Cardiac muscle cell (in vitro differentiated cells and primary cell): ENCODE measurements around the gene CELSR1. TPM values are rescaled to one million over a fixed set of nuclear protein-coding genes. Genes with fewer than 3 reads are reported as not detected.

Experiments used
- DNase-seq, 2 donors: peaks; one replicate each; pipeline versions ENCODE4 v3.0.0 to v3.0.0-alpha.2; 2010 to 2017; ENCODE audit warnings: low read depth in 1 of 2, low spot score in 1 of 2
- H3K27ac ChIP-seq: fragments of 200-600 bp; sonication (generic); 2 replicates; pipeline ENCODE4 v1.5.1; 2016
- H3K27me3 ChIP-seq: fragments of 200-600 bp; sonication (generic); 2 replicates; pipeline ENCODE4 v1.6.0; 2016; ENCODE audit warnings: control low read depth
- H3K36me3 ChIP-seq: fragments of 200-600 bp; sonication (generic); 2 replicates; pipeline ENCODE4 v1.5.1; 2016; ENCODE audit warnings: control low read depth
- H3K4me1 ChIP-seq: fragments of 200-600 bp; sonication (generic); 2 replicates; pipeline ENCODE4 v1.8.1; 2017; ENCODE audit warnings: low read depth, mild to moderate bottlenecking, mixed run types
- H3K4me3 ChIP-seq: fragments of 200-600 bp; sonication (generic); 2 replicates; pipeline ENCODE4 v1.5.1; 2016; ENCODE audit warnings: mild to moderate bottlenecking
- H3K9me3 ChIP-seq: fragments of 200-600 bp; sonication (generic); 2 replicates; pipeline ENCODE4 v1.5.1; 2017; ENCODE audit warnings: low read depth, mild to moderate bottlenecking, control low read depth
- CTCF ChIP-seq: IDR thresholded peaks from 2 replicates; pipeline ENCODE4 v1.5.1; 2012; ENCODE audit warnings: low read depth, mild to moderate bottlenecking, low read length
- polyA plus RNA-seq: library from polyadenylated mRNA; unstranded; fragments of >200 nt; fragmentation: Nextera tagmentation; extraction: Ambion mirVana; gene quantifications from 2 replicates; pipeline ENCODE4 v1.2.1, GENCODE V29; 2016
- total RNA-seq: library from RNA; depleted of rRNA; stranded (reverse); fragments of >200 nt; gene quantifications from 2 replicates; pipeline ENCODE4 v1.2.3, GENCODE V29; 2016

The CELSR1 gene
- total and polyA plus RNA-seq, 2 experiments from 2014 or later = 9.0 to 37.4 TPM

GRCh38 chr22:46445771-46446420 lies 91.5 kb downstream of the CELSR1 start:
- no peak for DNase-seq
- H3K4me1 ChIP-seq = peaks cover 10% of the 10 kb centered on the region
- H3K27ac ChIP-seq = no peak overlapping the region
- H3K9me3 ChIP-seq = no peaks in the 10 kb centered on the region
- TF ChIP-seq CTCF = no peak
- H3K27me3 ChIP-seq = no peaks in the 10 kb centered on the region
- H3K36me3 ChIP-seq = no peaks in the 10 kb centered on the region
- no peak overlapping the region for H3K4me3 ChIP-seq

- DNase-seq = no peak
- Histone ChIP-seq H3K27ac (peak overlapping the region; percentile 50), H3K9me3 (no peaks in the 10 kb centered on the region), H3K27me3 (no peaks in the 10 kb centered on the region), H3K4me3 (no peak overlapping the region), H3K4me1 (peaks cover 10% of the 10 kb centered on the region), H3K36me3 (no peaks in the 10 kb centered on the region)
- no peak for TF ChIP-seq CTCF
Measured at GRCh38 chr22:46444390-46444854, 93.0 kb downstream of the CELSR1 start.

- Histone ChIP-seq H3K36me3 (no peaks in the 10 kb centered on the region), H3K27me3 (no peaks in the 10 kb centered on the region), H3K9me3 (no peaks in the 10 kb centered on the region), H3K27ac (peak overlapping the region; percentile 50), H3K4me1 (peaks cover 10% of the 10 kb centered on the region), H3K4me3 (no peak overlapping the region)
- no peak for DNase-seq
- TF ChIP-seq CTCF = no peak
Measured at GRCh38 chr22:46443850-46444389, 93.5 kb downstream of the CELSR1 start.

GRCh38 chr22:46442217-46442853 lies 95.1 kb downstream of the CELSR1 start:
- Histone ChIP-seq H3K9me3 (no peaks in the 10 kb centered on the region), H3K27me3 (no peaks in the 10 kb centered on the region), H3K27ac (no peak overlapping the region), H3K4me1 (peaks cover 10% of the 10 kb centered on the region), H3K36me3 (no peaks in the 10 kb centered on the region), H3K4me3 (no peak overlapping the region)
- no peak for TF ChIP-seq CTCF
- DNase-seq = no peak

GRCh38 chr22:46439576-46440465 lies 97.6 kb downstream of the CELSR1 start:
- Histone ChIP-seq H3K36me3 (peaks cover under 1% of the 10 kb centered on the region), H3K4me3 (no peak overlapping the region), H3K4me1 (peaks cover 7% of the 10 kb centered on the region), H3K9me3 (no peaks in the 10 kb centered on the region), H3K27ac (no peak overlapping the region), H3K27me3 (no peaks in the 10 kb centered on the region)
- no peak for TF ChIP-seq CTCF
- no peak for DNase-seq
